GM12872 (cell line): Measurements from ENCODE around the gene SLC12A5.

ENCODE experiments used
- CTCF ChIP-seq: IDR thresholded peaks from 3 replicates; pipeline ENCODE4 v1.5.1; 2011; ENCODE audit warnings: low read depth, mild to moderate bottlenecking, low read length, moderate library complexity; ENCODE audit not compliant: insufficient read depth

SLC12A5 gene

GRCh38 chr20:46051556-46052308, 22.7 kb downstream of the SLC12A5 start:
- TF ChIP-seq CTCF, result no peak

GRCh38 chr20:46053416-46053815, 24.4 kb downstream of the SLC12A5 start:
- no peak for TF ChIP-seq CTCF

GRCh38 chr20:46054606-46055005, 25.6 kb downstream of the SLC12A5 start:
- TF ChIP-seq CTCF, result no peak

GRCh38 chr20:46055269-46055668, 26.3 kb downstream of the SLC12A5 start:
- no peak for TF ChIP-seq CTCF

- TF ChIP-seq CTCF, result no peak
Observed at GRCh38 chr20:46056027-46056833, 27.2 kb downstream of the SLC12A5 start.

GRCh38 chr20:46056970-46057855, 28.2 kb downstream of the SLC12A5 start:
- no peak for TF ChIP-seq CTCF

- no peak for TF ChIP-seq CTCF
Observed at GRCh38 chr20:46057856-46058598, 29.0 kb downstream of the SLC12A5 start.
